Activated B cell treated with CpG ODN at 0.5 μM for 24 hours (primary cell): ENCODE measurements around the gene GPR15LG. TPM values are rescaled to one million over a fixed set of nuclear protein-coding genes. Genes with fewer than 3 reads are reported as not detected.

ENCODE experiments used
- ATAC-seq: fragments of 200-7000 bp; cut with Tn5 transposase; one replicate; pipeline ENCODE4 v1.10.0; 2021; ENCODE audit warnings: low read depth, mild to moderate bottlenecking, moderate library complexity
- CTCF ChIA-PET: fragments of 350-600 bp; sonication (Branson Sonifier 250); formaldehyde crosslinking; loops from one replicate; lab custom pipeline; 2021; ENCODE audit warnings: antibody characterized with exemption; lab: Charles Lee
- POLR2A ChIA-PET: fragments of 350-600 bp; sonication (Branson Sonifier 250); formaldehyde crosslinking; loops from one replicate; lab custom pipeline; 2021; ENCODE audit warnings: antibody characterized with exemption; lab: Charles Lee
- DNase-seq: peaks from one replicate; pipeline ENCODE4 v3.0.0; 2022
- H3K27ac Mint-ChIP-seq: one replicate; pipeline ENCODE4 v1.8.0; 2020; ENCODE audit warnings: mixed read lengths
- H3K27me3 Mint-ChIP-seq: one replicate; pipeline ENCODE4 v1.8.0; 2021; ENCODE audit warnings: mixed read lengths
- H3K36me3 Mint-ChIP-seq: one replicate; pipeline ENCODE4 v1.8.0; 2021; ENCODE audit warnings: low read depth, mixed read lengths
- H3K4me1 Mint-ChIP-seq: one replicate; pipeline ENCODE4 v1.8.0; 2021; ENCODE audit warnings: mixed read lengths
- H3K4me3 Mint-ChIP-seq: one replicate; pipeline ENCODE4 v1.8.0; 2020; ENCODE audit warnings: mild to moderate bottlenecking, mixed read lengths
- H3K9me3 Mint-ChIP-seq: one replicate; pipeline ENCODE4 v1.8.0; 2020; ENCODE audit warnings: mixed read lengths
- CTCF ChIP-seq: fragments of 200-600 bp; IDR thresholded peaks from one replicate; pipeline ENCODE4 v1.8.0; 2022; ENCODE audit warnings: antibody characterized with exemption, mild to moderate bottlenecking
- intact Hi-C: fragments of 100-400 bp; cut with micrococcal nuclease; formaldehyde crosslinking; loops from one replicate; pipeline ENCODE4 v1.15.1; 2024
- total RNA-seq: library from RNA; stranded (reverse); gene quantifications from 2 replicates; pipeline ENCODE4 v1.2.3, GENCODE V29; 2022

GPR15LG gene
- total RNA-seq, 1 donor from 2014 or later: not detected

GRCh38 chr10:84184517-84184916, 10.9 kb downstream of the GPR15LG start:
- ChIA-PET CTCF (no interaction called here), POLR2A (no interaction called here)
- DNase-seq: no peak
- H3K36me3 Mint-ChIP-seq: no peaks in the 10 kb centered on the region
- H3K4me1 Mint-ChIP-seq: peaks cover 4% of the 10 kb centered on the region
- H3K27ac Mint-ChIP-seq: no peak overlapping the region
- no peak for TF ChIP-seq CTCF
- H3K4me3 Mint-ChIP-seq: no peak overlapping the region
- intact Hi-C loops: no loop called here
- H3K9me3 Mint-ChIP-seq: no peaks in the 10 kb centered on the region
- ATAC-seq: no peak
- peaks cover 7% of the 10 kb centered on the region for H3K27me3 Mint-ChIP-seq

DNA sequence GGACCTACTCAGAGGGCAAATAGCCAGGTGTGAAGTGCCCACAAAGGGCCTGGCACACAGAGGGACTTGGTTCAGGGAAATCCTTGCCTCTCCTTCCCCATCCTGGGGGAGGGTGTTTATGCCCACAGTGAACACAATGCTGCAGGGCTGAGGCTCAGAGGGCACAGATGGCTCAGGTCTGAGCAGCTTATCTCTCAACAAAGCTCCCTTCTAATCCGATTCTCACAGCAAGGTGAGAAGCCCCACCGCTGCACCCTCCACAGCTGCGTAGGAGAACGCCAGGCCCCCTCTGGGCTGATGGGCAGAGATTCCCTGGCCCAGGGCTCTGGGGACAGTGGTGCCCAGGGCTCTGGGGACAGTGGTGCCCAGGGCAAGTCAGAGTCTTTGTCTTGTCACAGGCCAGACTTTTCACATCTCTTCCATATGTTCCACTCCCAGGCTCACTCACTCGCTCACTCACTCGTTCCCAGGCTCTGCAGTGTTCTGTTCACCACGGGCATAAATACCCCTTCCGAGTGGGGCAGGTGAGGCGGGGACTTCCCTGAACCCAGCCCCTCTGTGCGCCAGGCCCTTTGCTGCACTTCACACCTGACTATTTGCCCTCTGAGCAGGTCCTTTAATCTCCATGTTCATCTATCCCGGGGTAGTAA, 12.1 kb downstream of the GPR15LG start:
- POLR2A ChIA-PET: no interaction called here
- no peak for ATAC-seq
- CTCF ChIA-PET: no interaction called here
- DNase-seq: no peak
- H3K27ac Mint-ChIP-seq: no peak overlapping the region
- intact Hi-C loops: no loop called here
- peaks cover 4% of the 10 kb centered on the region for H3K4me1 Mint-ChIP-seq
- no peak for TF ChIP-seq CTCF
- no peaks in the 10 kb centered on the region for H3K9me3 Mint-ChIP-seq
- no peaks in the 10 kb centered on the region for H3K36me3 Mint-ChIP-seq
- no peak overlapping the region for H3K4me3 Mint-ChIP-seq
- peaks cover 7% of the 10 kb centered on the region for H3K27me3 Mint-ChIP-seq

- no peak overlapping the region for H3K4me3 Mint-ChIP-seq
- peaks cover 4% of the 10 kb centered on the region for H3K4me1 Mint-ChIP-seq
- H3K27ac Mint-ChIP-seq: no peak overlapping the region
- CTCF ChIA-PET: no interaction called here
- H3K36me3 Mint-ChIP-seq: no peaks in the 10 kb centered on the region
- DNase-seq: no peak
- POLR2A ChIA-PET: no interaction called here
- peaks cover 21% of the 10 kb centered on the region for H3K27me3 Mint-ChIP-seq
- intact Hi-C loops: no loop called here
- no peak for TF ChIP-seq CTCF
- ATAC-seq: no peak
- H3K9me3 Mint-ChIP-seq: no peaks in the 10 kb centered on the region
These were observed 15.2 kb downstream of the GPR15LG start for GRCh38 chr10:84188815-84189214.

GRCh38 chr10:84190621-84191020, 17.0 kb downstream of the GPR15LG start:
- no peak for ATAC-seq
- H3K4me1 Mint-ChIP-seq: peaks cover 4% of the 10 kb centered on the region
- H3K27ac Mint-ChIP-seq: no peak overlapping the region
- ChIA-PET POLR2A (no interaction called here), CTCF (no interaction called here)
- no peak for TF ChIP-seq CTCF
- no peaks in the 10 kb centered on the region for H3K9me3 Mint-ChIP-seq
- intact Hi-C loops: no loop called here
- no peak for DNase-seq
- H3K27me3 Mint-ChIP-seq: peaks cover 25% of the 10 kb centered on the region
- H3K4me3 Mint-ChIP-seq: no peak overlapping the region
- no peaks in the 10 kb centered on the region for H3K36me3 Mint-ChIP-seq

DNA sequence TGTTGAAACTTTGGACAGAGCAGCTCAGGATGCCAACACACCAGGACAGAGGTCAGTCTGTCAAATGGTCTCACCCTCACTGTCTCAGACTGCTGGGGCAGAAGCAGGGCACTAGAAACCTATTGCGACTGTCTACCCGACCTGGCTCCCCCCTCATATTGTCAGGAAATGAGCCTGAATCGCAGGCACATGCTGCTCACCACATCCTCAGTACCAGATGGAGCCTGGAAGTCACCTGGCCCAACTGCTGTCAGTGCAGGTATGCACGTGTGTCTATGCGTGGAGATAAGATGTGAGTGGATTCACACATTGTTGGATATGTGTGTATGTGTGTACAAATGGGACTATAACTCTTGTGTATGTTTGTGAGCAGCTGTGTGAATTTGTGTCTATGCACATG, 17.5 kb downstream of the GPR15LG start:
- POLR2A ChIA-PET: no interaction called here

More for the DNA sequence above, 17.5 kb downstream of the GPR15LG start:
- Mint-ChIP-seq H3K4me3 (no peak overlapping the region), H3K27me3 (peaks cover 30% of the 10 kb centered on the region), H3K36me3 (no peaks in the 10 kb centered on the region), H3K27ac (no peak overlapping the region), H3K9me3 (no peaks in the 10 kb centered on the region), H3K4me1 (peaks cover 7% of the 10 kb centered on the region)
- ATAC-seq (no peak), DNase-seq (no peak)
- CTCF ChIA-PET: interaction anchor here (1.6 kb wide), 1 partner anchor 43 kb away, joined by 5 read pairs; no protein-coding TSS in a partner anchor
- intact Hi-C loops: no loop called here
- no peak for TF ChIP-seq CTCF
